ENCODE measurements around the gene RPS27A.

Gene RPS27A

DNA sequence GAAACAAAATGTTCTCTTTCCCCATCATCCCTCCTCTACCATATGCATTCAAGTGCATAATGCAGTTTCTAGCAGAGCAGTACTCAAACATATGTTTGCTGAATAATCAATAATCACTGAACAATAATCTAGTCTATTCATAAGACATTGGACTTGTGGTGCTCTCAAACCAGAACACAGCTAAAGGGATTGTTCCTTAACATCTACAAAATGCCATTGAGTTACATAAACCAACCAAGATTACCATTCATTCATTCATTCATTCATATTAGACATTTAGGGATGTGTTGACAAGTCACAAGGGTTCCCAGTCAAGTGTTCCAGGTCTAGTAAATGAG is 4.3 kb upstream of the RPS27A start:
- intact Hi-C loops (cut with DNase I; ENCODE audit: low total_unique reads): no loop called here
- Histone ChIP-seq H3K4me1 (peaks cover 0 to 14% (median 4%) of the 10 kb centered on the region in 4 donors), H3K27ac (no peak overlapping the region), H3K4me3 (no peak overlapping the region), H3K36me3 (no peaks in the 10 kb centered on the region), H3K9me3 (no peaks in the 10 kb centered on the region), H3K27me3 (no peaks in the 10 kb centered on the region)
- TF ChIP-seq, protein P1, sequence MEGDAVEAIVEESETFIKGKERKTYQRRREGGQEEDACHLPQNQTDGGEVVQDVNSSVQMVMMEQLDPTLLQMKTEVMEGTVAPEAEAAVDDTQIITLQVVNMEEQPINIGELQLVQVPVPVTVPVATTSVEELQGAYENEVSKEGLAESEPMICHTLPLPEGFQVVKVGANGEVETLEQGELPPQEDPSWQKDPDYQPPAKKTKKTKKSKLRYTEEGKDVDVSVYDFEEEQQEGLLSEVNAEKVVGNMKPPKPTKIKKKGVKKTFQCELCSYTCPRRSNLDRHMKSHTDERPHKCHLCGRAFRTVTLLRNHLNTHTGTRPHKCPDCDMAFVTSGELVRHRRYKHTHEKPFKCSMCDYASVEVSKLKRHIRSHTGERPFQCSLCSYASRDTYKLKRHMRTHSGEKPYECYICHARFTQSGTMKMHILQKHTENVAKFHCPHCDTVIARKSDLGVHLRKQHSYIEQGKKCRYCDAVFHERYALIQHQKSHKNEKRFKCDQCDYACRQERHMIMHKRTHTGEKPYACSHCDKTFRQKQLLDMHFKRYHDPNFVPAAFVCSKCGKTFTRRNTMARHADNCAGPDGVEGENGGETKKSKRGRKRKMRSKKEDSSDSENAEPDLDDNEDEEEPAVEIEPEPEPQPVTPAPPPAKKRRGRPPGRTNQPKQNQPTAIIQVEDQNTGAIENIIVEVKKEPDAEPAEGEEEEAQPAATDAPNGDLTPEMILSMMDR (IDR thresholded peaks at IDR 0.05): no peak
- no peak for DNase-seq

DNA sequence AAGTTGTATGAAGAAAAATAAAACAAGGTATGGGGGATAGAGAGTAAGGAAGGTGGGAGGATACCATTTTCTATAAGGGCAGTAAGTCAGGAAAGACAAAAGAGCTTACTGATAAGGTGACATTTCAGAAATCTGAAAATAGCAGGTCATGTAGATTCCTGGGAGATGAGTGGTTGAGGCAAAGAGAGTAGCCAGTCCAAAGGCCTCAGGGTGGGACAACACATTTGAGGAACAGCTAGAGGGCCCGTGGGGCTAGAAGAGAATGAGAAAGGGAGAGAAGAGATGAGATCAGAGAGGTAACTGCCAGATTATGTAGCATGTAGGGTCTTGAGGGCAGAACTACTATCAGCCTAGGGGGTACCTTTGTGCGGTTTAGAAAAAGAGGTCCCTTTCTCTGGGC is 3.3 kb upstream of the RPS27A start:
- DNase-seq: no peak
- no peaks in the 10 kb centered on the region for H3K9me3 ChIP-seq

DNA sequence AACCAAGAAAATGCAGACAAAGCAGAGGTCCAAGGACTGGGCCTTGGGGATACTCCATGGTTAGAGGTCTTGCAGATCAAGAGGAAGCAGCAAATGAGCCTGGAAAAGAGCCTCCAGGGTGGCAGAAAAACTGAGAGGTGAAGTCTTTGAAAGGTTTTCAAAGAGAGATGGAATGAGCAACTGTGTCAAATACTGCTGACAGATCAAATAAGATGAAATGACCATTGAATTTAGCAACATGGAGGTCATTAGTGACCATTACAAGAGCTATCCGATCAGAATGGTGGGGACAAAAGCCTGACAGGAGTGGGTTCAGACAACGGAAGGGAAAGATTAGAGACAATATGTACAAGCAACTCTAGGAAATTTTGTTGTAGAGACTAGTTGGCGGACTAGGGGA is 1.9 kb upstream of the RPS27A start:
- DNase-seq: no peak
- Histone ChIP-seq H3K27me3 (no peaks in the 10 kb centered on the region), H3K36me3 (peaks cover 17 to 20% (median 18%) of the 10 kb centered on the region in 3 donors), H3K4me3 (no peak overlapping the region), H3K4me1 (peaks cover 0 to 29% (median 20%) of the 10 kb centered on the region in 4 donors), H3K27ac (no peak overlapping the region), H3K9me3 (no peaks in the 10 kb centered on the region)
- TF ChIP-seq, protein P1 (IDR thresholded peaks at IDR 0.05): no peak
- intact Hi-C loops (cut with DNase I; ENCODE audit: low total_unique reads): loop anchor here (10.0 kb wide), 1 partner anchor 194 kb away; no protein-coding TSS in a partner anchor

More for the DNA sequence above, 3.3 kb upstream of the RPS27A start:
- intact Hi-C loops (cut with DNase I; ENCODE audit: low total_unique reads): no loop called here
- H3K4me3 ChIP-seq: no peak overlapping the region
- peaks cover 4 to 7% (median 5%) of the 10 kb centered on the region in 3 donors for H3K36me3 ChIP-seq
- H3K27me3 ChIP-seq: no peaks in the 10 kb centered on the region
- TF ChIP-seq, protein P1 (IDR thresholded peaks at IDR 0.05): no peak
- H3K4me1 ChIP-seq: peaks cover 0 to 25% (median 14%) of the 10 kb centered on the region in 4 donors
- no peak overlapping the region for H3K27ac ChIP-seq

DNA sequence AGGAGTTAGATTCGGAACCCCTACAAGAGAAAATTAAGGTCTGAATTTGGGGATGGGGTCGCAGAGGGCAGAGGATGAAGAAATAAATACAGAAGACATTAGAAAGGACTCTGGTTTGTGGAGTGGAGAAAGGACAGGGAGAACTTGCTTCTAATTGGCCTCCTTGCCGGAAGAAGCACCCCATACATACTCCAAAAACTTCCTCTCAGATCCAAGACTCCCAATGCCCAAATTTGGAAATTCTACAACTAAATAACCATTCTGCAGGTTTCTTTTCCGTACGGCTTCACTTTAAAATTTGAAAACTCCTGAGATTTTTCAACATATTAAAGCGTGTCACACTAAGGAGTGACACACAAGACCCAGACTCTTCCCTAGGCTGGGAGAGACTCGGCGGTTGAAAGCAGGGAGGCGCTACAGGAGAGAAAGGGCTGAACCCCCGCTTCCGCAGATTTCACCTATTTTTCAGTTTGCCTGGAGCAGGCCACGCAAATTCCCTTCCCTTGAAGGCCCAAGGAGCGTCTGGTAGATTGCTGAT is 873 bp upstream of the RPS27A start:
- Histone ChIP-seq H3K9me3 (no peaks in the 10 kb centered on the region), H3K4me3 (peak overlapping the region; percentile 64 to 84), H3K27me3 (no peaks in the 10 kb centered on the region), H3K27ac (peak overlapping the region; percentile 87 to 91), H3K36me3 (peaks cover 26 to 31% (median 28%) of the 10 kb centered on the region in 3 donors), H3K4me1 (peaks cover 0 to 29% (median 20%) of the 10 kb centered on the region in 4 donors)
- no peak for DNase-seq
- intact Hi-C loops (cut with DNase I; ENCODE audit: low total_unique reads): loop anchor here (10.0 kb wide), 1 partner anchor 193 kb away; no protein-coding TSS in a partner anchor
- TF ChIP-seq, protein P1 (IDR thresholded peaks at IDR 0.05): no peak

DNA sequence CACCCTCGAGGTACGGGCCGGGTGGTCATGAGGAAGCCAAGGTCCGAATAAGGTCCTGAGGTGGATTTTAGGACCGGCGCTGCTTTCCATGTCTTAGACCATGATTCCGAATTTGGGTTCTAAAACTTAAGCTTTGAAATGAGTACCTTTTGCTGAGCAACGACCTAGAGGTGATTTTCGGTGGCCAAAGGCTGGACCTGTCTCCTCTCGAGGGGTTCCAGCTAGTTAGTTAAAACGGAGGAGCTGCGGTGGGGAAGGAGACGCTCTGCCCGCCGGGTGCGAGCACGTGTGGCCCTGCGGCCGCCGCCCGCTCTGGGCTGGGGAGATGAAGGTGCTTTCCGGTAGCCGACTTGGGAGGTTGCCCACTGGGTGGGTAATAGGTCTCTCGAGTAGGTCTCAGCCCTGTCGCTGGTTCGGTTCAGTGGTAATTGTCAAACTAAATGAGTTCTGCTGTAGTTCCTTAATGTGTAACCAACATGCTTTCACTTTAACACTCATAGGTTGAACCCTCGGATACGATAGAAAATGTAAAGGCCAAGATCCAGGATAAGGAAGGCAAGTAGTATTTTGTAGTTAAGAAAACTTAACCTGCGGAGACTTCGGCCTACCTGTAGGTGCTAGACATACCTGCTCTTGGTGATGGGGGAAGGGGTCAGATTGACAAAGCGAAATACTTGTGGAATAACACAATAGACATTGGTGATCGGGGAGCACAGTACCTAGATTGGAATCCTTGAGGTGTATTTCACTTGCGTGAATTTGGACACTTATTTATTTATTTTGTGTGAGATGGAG is 572 bp downstream of the RPS27A start:
- peak; percentile 36 to 66 for DNase-seq
- TF ChIP-seq, protein P1 (IDR thresholded peaks at IDR 0.05): no peak
- no peaks in the 10 kb centered on the region for H3K27me3 ChIP-seq
- H3K4me1 ChIP-seq: peaks cover 0 to 29% (median 20%) of the 10 kb centered on the region in 4 donors
- H3K27ac ChIP-seq: peak overlapping the region; percentile 87 to 91
- H3K9me3 ChIP-seq: no peaks in the 10 kb centered on the region
- peaks cover 32 to 43% (median 36%) of the 10 kb centered on the region in 3 donors for H3K36me3 ChIP-seq
- intact Hi-C loops (cut with DNase I; ENCODE audit: low total_unique reads): loop anchor here (10.0 kb wide), 1 partner anchor 192 kb away; no protein-coding TSS in a partner anchor
- peak overlapping the region; percentile 64 to 84 for H3K4me3 ChIP-seq
